Neural cell (in vitro differentiated cells): ENCODE data around the gene NNT. TPM values are rescaled to one million over a fixed set of nuclear protein-coding genes. Genes with fewer than 3 reads are reported as not detected.

Experiments
- H2AFZ ChIP-seq: fragments of 200-600, 300-800 bp; sonication (generic), shearing (Covaris generic); 2 replicates; pipeline ENCODE4 v1.6.0; 2014; ENCODE audit warnings: low read depth, mild to moderate bottlenecking, antibody characterized with exemption, low read length, moderate library complexity
- H3F3A ChIP-seq: fragments of 200-600 bp; shearing (Covaris generic); 2 replicates; pipeline ENCODE4 v1.6.1; 2016; ENCODE audit warnings: mild to moderate bottlenecking, moderate library complexity, mixed read lengths, antibody characterized with exemption, low read length; ENCODE audit not compliant: insufficient read depth, poor library complexity, severe bottlenecking
- H3K27ac ChIP-seq: fragments of 200-600, 300-800 bp; sonication (generic), shearing (Covaris generic); 2 replicates; pipeline ENCODE4 v1.5.1; 2014; ENCODE audit warnings: mild to moderate bottlenecking, low read length, moderate library complexity
- H3K27me3 ChIP-seq: fragments of 300-800, 200-600 bp; sonication (generic), shearing (Covaris generic); 2 replicates; pipeline ENCODE4 v1.6.0; 2014; ENCODE audit warnings: mild to moderate bottlenecking, low read depth, low read length, moderate library complexity; ENCODE audit not compliant: insufficient read depth
- H3K36me3 ChIP-seq: fragments of 300-800, 200-600 bp; sonication (generic), shearing (Covaris generic); 2 replicates; pipeline ENCODE4 v1.5.1; 2014; ENCODE audit warnings: mild to moderate bottlenecking, antibody characterized with exemption, low read length, moderate library complexity; ENCODE audit not compliant: insufficient read depth
- H3K4me2 ChIP-seq: fragments of 300-800, 200-600 bp; sonication (generic), shearing (Covaris generic); 2 replicates; pipeline ENCODE4 v1.6.0; 2014; ENCODE audit warnings: mild to moderate bottlenecking, low read length
- H3K4me3 ChIP-seq: fragments of 300-800, 200-600 bp; sonication (generic), shearing (Covaris generic); 2 replicates; pipeline ENCODE4 v1.5.1; 2014; ENCODE audit warnings: mild to moderate bottlenecking, low read length, moderate library complexity
- H3K79me2 ChIP-seq: fragments of 200-600 bp; shearing (Covaris generic); replicated peaks from 2 replicates; pipeline ENCODE4 v1.6.0; 2014; ENCODE audit warnings: mild to moderate bottlenecking, low read length, moderate library complexity; ENCODE audit not compliant: insufficient read depth
- H3K9ac ChIP-seq: fragments of 300-800, 200-600 bp; sonication (generic), shearing (Covaris generic); 2 replicates; pipeline ENCODE4 v1.6.1; 2016; ENCODE audit warnings: mild to moderate bottlenecking, low read length, mixed read lengths
- H3K9me2 ChIP-seq: fragments of 200-600 bp; shearing (Covaris generic); 2 replicates; pipeline ENCODE4 v1.6.1; 2016; ENCODE audit warnings: mild to moderate bottlenecking, low read length, mixed read lengths; ENCODE audit not compliant: insufficient read depth
- H3K9me3 ChIP-seq: fragments of 200-600, 300-800 bp; sonication (generic), shearing (Covaris generic); 2 replicates; pipeline ENCODE4 v1.6.1; 2016; ENCODE audit warnings: mild to moderate bottlenecking, mixed run types, low read length, moderate library complexity, mixed read lengths
- H4K20me1 ChIP-seq: fragments of 200-600 bp; shearing (Covaris generic); 2 replicates; pipeline ENCODE4 v1.6.1; 2016; ENCODE audit warnings: mild to moderate bottlenecking, mixed run types; ENCODE audit not compliant: insufficient read depth
- CTCF ChIP-seq: fragments of 450-650 bp; IDR thresholded peaks from 2 replicates; pipeline ENCODE4 v1.5.1; 2014; ENCODE audit warnings: antibody characterized with exemption, mild to moderate bottlenecking, moderate library complexity; ENCODE audit not compliant: poor library complexity, severe bottlenecking
- EP300 ChIP-seq: fragments of 450-650 bp; conservative IDR thresholded peaks from 2 replicates; pipeline ENCODE4 v1.6.1; 2014; ENCODE audit warnings: antibody characterized with exemption, mild to moderate bottlenecking, moderate library complexity; ENCODE audit not compliant: poor library complexity, severe bottlenecking
- EZH2 ChIP-seq: fragments of 200-600, 300-800 bp; shearing (Covaris generic), sonication (generic); IDR thresholded peaks from 2 replicates; pipeline ENCODE4 v1.6.1; 2014; ENCODE audit warnings: antibody characterized with exemption, low read length, borderline replicate concordance, mild to moderate bottlenecking; ENCODE audit not compliant: insufficient read depth, poor library complexity, severe bottlenecking
- MXI1 ChIP-seq: fragments of 450-650 bp; conservative IDR thresholded peaks from 2 replicates; pipeline ENCODE4 v1.6.1; 2014; ENCODE audit warnings: antibody characterized with exemption, mild to moderate bottlenecking; ENCODE audit not compliant: poor library complexity, severe bottlenecking
- POLR2AphosphoS5 ChIP-seq: IDR thresholded peaks from 2 replicates; pipeline ENCODE4 v1.6.1; 2012
- RAD21 ChIP-seq: fragments of 450-650 bp; conservative IDR thresholded peaks from 2 replicates; pipeline ENCODE4 v1.6.1; 2014; ENCODE audit warnings: antibody characterized with exemption, mild to moderate bottlenecking, moderate library complexity
- REST ChIP-seq: IDR thresholded peaks from 2 replicates; pipeline ENCODE4 v1.6.1; 2012; ENCODE audit warnings: borderline replicate concordance
- SMC3 ChIP-seq: fragments of 450-650 bp; conservative IDR thresholded peaks from 2 replicates; pipeline ENCODE4 v1.6.1; 2014; ENCODE audit warnings: antibody characterized with exemption, mild to moderate bottlenecking, moderate library complexity; ENCODE audit not compliant: poor library complexity
- TAF1 ChIP-seq: IDR thresholded peaks from 2 replicates; pipeline ENCODE4 v1.6.1; 2012; ENCODE audit warnings: low read depth
- polyA plus RNA-seq: library from polyadenylated mRNA; depleted of rRNA; stranded (reverse); fragments of >200 nt; gene quantifications from 2 replicates; pipeline ENCODE4 v1.2.3, GENCODE V29; 2014

The NNT gene
- polyA plus RNA-seq, 1 donor from 2014 or later, result 120 TPM

- Histone ChIP-seq H3K9me2 (no peaks in the 10 kb centered on the region), H3K9me3 (no peaks in the 10 kb centered on the region), H3K36me3 (peaks cover 6% of the 10 kb centered on the region), H3K27me3 (no peaks in the 10 kb centered on the region), H3K9ac (no peak overlapping the region), H2AFZ (no peak overlapping the region), H3K79me2 (no peaks in the 10 kb centered on the region), H3K27ac (no peak overlapping the region), H3K4me2 (no peak overlapping the region), H4K20me1 (no peaks in the 10 kb centered on the region), H3K4me3 (no peak overlapping the region), H3F3A (no peaks in the 10 kb centered on the region)
- TF ChIP-seq CTCF (no peak), TAF1 (no peak), REST (no peak), EP300 (no peak), MXI1 (no peak), RAD21 (no peak), SMC3 (no peak), POLR2AphosphoS5 (no peak)
Measured at GRCh38 chr5:43635374-43635773, 32.4 kb downstream of the NNT start.

- no peak overlapping the region for H3K27ac ChIP-seq
- H3K4me2 ChIP-seq, result no peak overlapping the region
- no peaks in the 10 kb centered on the region for H3K27me3 ChIP-seq
- no peak overlapping the region for H3K4me3 ChIP-seq
- H3K36me3 ChIP-seq, result peaks cover 6% of the 10 kb centered on the region
- no peaks in the 10 kb centered on the region for H3F3A ChIP-seq
- H4K20me1 ChIP-seq, result no peaks in the 10 kb centered on the region
- no peak overlapping the region for H3K9ac ChIP-seq
- no peak for TF ChIP-seq SMC3
- no peak for TF ChIP-seq CTCF
- TF ChIP-seq EZH2, result no peak
- no peak for TF ChIP-seq TAF1
- TF ChIP-seq MXI1, result no peak
- no peak for TF ChIP-seq RAD21
- no peak for TF ChIP-seq REST
- no peak for TF ChIP-seq POLR2AphosphoS5
- no peak for TF ChIP-seq EP300
- H3K9me3 ChIP-seq, result no peaks in the 10 kb centered on the region
- no peak overlapping the region for H2AFZ ChIP-seq
- H3K79me2 ChIP-seq, result no peaks in the 10 kb centered on the region
- no peaks in the 10 kb centered on the region for H3K9me2 ChIP-seq
Measured at GRCh38 chr5:43636076-43636475, 33.1 kb downstream of the NNT start.
